NCI-H748 (cell line): ENCODE results near the gene PPP1R27.

Experiments
- DNase-seq: peaks from one replicate; lab custom pipeline; 2025; ENCODE audit not compliant: unreplicated experiment; lab: John Stamatoyannopoulos, UW

PPP1R27 gene

DNA sequence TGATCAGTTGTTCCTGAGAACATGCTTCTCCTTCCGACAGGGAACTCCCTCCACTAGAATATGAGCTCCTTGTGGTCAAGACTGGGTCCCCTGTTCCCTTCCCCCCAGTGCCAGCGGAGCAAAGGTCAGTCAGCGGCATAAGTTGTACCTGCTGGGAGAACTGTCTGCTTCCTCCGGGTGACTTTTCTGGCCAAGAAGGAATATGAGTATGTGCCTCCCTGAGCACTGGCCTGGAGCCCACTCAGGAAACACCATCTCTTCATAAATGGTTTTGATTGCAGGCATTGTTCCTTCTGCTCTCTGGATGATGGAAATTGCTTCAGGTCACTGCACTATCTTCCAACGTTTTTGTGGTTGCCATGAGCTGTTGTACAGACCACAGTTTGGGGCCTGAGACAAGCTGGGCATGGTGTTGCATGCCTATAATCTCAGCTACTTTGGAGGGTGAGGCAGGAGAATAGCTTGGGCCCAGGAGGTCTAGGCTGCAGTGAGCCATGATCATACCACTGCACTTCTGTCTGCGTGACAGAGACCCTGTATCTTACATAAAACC, 28.3 kb upstream of the PPP1R27 start:
- no peak for DNase-seq

DNA sequence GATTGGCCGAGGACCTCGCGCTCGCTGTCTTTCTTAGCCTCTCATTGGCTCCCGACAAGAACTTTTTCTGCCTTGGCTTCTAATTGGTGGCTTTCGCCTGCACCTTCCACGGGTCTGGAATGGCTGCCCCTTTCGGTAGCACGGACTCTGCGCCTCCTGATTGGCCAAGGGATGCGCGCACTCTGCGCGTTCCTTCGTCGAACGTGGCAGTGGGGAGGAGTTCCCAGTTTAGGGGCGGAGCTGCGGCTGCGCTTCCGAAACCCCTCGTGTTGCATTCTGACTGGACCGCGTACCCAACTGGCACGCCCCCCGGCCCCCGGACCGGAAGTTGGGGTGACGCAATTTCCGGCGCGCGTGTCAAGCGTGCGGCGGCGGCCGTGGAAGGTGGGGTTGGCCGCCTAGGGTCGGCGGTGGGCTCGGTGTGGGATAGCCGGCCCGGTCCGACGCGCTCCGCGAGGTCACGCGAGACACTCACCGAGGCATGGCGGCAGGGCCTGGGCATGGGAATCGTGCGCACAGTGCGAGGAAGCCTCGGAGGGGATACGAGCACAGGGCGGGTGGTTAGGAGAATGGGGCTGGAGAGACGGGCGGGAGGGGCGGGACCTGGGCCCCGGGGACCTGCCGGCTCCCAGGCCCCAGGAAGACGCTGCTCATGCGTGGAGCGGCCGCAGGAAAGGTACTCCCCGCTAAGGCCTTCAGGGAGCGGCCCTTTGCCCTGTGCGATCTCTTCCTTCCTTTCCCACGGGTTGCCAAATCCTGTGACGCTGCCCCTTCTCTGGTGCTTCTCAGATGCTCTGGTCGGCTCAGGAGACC, 26.1 kb upstream of the PPP1R27 start:
- peak; percentile 100 for DNase-seq

DNA sequence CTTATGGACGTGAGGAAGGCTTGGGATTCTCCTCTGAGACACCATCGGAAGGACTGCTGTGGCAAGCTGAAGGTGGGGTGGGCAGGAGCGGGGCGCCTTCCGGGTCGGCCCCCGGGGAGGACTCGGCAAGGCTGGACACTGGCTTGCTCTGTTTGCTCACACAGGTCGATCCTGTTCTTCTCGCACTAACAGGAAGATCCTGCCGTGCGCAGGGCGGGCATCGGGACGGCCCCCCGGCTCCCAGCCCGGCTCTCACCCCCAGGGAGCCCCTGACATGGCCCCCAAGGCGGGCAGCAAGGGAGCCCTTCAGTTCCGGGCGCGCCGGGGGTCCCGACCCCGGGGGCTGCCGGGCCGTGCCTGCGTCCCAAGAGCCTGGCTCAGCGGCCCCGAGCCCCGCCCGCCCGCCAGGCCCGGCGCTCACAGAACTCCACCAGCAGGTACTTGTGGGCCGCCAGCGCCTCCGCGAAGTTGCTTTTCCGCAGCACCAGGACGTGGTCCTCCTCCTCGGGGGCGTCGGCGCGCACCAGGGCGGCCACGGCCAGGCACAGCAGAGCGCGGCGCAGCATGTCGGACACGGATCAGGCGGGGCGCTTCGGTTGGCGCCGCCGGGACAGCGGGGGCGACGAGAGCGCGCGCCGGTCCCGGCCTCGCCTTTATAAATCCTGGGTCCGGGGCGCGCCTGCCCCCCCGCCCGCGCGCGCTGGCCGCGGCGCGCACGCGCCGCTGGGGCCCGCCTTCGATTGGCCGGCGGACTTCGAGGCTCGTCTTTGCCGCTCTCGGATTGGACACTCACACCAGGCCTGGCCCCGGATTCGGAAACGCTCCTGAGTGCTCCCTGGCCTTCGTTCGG, 25.3 kb upstream of the PPP1R27 start, which contains the start of gene P4HB:
TSS of gene P4HB (minus strand) at position 630 of the 850 bp plus-strand sequence. CDS start at position 566, 64 bp downstream.
- peak; percentile 59 for DNase-seq

DNA sequence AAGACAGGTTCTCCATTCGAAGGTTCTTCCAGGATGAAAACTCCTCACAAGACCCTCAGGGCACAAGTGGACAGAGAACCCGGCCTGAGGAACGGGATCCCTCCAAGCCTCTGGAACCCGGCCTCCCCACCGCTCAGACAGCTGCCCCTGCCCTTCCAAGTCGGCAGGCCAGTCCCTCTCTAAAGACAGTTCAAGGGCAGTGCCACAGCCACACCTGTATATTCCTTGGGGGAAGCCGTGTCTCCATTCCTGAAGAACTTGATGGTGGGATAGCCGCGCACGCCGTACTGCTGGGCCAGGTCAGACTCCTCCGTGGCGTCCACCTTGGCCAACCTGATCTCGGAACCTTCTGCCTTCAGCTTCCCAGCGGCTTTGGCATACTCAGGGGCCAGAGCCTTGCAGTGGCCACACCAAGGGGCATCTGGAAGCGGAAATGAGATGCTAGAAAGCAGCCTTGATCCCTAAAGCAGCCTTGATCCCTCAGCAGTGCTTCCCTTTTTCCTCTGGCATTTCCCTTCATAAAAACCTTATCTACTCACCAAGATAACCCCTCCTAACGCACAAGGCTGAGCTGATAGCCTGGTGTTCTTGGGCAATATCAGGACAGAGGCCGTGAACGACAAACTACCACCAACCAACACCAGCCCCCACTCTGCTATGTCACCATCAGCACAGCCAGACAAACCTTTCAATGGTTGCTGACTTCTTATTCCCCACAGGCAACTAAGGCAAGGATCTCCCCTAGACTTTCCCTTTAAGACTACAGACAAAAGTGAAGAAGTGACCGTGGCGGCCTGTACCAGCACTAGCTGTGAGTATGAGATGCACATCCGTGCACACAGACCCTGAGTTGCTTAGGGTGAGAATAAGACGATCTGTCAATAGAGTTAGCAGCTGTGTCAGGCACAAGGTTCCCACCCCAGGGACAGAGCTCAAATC, 24.4 kb upstream of the PPP1R27 start:
- no peak for DNase-seq

DNA sequence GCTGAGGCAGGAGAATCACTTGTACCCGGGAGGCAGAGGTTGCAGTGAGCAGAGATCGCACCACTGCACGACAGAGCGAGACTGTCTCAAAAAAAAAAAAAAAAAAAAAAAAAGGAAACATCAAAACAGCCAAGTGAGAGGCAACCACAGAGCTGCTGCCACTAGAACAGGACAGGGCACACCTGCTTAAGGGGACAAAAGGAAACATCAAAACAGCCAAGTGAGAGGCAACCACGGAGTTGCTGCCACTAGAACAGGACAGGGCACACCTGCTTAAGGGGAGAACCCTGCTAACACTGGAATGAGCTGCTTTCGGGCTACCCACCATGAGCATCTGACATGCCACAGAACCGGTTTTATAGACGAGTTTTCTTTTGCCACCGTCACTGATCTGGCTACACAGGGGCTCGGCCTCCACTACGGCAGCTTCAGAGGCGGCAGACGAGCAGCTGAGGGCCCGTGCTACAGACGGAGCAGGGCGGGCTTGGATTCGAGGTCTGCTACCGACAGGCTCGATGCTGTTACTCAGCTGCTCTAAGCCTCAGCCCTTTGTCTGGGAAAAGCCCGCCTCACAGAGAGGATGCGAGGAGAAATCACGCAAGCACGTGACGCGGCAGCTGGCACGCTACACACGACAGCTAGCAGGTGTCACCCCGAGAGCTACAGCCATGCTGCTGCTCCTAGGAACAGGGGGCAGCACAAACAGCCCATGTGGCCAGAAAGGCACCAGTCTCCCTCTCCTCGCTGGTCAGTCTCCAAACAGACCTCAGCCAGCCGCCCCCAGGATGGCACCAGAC, 23.5 kb upstream of the PPP1R27 start:
- no peak for DNase-seq

DNA sequence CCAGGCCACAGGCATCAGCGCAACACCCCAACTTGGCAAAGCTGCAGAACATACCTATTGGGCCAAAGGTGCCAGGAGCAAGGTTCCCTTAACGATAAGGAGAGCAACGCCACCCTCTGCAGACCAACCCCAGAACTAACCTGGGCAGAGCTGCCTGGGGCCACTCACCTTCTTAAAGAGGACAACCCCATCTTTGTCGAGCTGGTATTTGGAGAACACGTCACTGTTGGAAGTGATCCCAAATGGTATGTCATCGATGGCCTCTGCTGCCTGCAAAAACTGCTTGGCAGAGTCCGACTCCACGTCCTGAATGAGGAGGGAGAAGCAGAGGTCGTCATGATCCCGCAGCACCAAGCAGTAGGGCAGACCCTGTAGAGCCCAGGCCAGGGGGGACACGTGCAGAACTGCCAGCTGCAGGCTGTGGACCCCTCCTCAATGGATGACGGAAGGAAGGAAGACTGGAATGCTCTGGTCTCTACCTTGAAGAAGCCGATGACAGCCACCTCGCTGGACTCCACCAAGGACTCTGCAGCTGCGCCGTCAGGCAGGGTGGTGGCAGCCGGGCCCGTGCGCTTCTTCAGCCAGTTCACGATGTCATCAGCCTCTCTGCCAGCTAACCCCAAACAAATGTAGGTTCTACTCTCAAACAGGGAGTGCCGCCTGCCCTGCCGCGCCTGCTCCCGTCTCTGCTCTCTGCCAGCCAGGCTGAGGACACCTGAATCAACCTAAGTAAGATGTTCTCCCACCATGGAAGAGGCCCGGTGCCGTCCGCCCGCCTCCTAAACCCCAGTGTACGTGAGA, 20.3 kb upstream of the PPP1R27 start:
- no peak for DNase-seq

DNA sequence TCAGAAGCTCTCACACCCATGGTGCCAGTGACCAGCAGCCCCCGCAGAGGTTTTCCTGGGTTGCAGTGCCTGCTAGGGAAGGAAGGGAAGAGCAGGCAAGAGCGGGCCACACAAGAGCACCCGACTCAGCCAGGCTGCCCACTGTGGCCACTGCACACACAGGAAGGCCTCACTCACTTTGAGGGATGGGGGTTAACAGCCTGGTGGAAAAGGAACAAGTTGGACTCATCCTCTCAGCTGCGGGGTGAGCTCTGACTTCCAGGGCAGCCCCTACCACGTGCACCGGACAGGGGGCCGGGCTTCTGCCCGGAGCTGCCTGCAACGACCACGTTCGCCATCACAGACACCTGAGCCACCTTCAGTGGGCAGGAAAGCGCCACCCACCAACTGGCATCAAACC, 17.4 kb upstream of the PPP1R27 start:
- DNase-seq = no peak

DNA sequence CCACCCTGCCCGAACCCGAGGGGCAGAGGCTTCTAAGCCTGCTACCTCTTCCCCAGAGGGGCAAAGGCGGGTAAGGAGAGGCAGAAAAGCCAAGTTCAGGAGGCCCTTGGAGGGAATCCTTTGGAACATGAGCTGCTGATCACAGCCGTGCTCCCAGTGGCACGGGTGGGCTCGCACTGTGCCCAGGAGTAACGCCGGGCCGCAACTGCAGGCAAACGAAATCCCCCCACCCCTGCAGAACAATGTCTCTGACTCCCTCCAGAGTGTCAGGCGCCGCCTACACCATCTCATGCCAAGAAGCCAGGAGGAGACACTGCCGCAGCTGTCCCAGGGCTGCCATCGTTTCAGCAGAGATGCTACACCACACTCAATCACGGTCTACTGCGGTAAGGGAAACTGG, 16.6 kb upstream of the PPP1R27 start:
- DNase-seq = no peak

DNA sequence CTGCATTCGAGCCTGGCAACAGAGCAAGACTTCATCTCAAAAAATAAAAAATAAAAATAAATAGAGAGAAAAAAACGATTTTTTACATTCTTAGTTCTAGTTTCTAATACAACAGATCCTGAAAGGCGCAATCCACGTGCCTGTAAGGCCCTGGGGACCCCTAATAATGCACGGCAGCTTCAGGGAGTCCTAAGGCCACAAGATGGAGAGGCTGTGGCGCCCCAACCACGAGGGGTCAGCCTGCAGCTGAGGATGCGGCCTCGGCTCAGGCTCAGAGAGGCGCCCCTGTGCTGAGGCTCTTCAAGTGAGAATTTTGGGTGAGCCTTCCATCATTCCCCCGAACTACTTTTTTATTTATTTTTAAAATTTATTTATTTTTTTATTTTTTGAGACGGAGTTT, 14.6 kb upstream of the PPP1R27 start:
- DNase-seq = no peak

DNA sequence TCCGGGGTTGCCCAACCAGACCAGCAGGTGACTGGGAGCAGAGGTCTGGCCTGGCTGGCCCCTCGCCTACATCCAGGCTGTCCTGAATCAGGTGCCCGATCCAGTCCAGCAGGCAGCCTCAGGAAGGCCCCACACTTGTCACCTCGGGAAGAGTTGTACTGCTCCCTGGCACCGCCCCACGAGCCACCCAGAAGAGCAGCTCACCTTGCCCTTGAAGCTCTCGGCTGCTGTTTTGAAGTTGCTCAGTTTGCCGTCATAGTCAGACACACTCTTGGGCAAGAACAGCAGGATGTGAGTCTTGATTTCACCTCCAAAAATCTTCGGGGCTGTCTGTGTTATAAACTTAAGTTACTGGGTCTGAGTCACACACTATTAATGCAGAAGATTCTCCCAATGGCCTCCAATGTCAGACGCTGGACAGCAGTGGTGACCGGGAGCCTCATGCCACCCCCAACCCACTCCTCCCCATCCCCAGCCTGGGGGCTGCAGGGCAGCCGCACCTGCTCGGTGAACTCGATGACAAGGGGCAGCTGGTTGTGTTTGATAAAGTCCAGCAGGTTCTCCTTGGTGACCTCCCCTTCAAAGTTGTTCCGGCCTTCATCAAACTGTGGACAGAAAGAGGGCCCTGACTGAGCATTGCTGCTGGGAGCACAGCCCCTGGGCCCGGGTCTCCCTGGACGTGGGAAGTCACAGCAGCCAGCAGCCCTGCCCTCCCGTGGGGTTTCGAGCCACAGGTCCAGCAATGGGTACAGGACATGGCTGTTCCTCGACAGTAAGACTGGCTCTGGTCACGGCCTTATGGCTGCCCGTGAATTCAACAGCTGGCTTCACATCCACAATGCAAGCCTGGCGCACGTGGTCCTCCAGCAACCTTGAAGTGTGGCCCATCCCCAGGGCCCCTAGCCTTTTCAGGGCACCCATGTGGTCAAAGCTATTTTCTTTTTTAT, 12.2 kb upstream of the PPP1R27 start:
- no peak for DNase-seq

DNA sequence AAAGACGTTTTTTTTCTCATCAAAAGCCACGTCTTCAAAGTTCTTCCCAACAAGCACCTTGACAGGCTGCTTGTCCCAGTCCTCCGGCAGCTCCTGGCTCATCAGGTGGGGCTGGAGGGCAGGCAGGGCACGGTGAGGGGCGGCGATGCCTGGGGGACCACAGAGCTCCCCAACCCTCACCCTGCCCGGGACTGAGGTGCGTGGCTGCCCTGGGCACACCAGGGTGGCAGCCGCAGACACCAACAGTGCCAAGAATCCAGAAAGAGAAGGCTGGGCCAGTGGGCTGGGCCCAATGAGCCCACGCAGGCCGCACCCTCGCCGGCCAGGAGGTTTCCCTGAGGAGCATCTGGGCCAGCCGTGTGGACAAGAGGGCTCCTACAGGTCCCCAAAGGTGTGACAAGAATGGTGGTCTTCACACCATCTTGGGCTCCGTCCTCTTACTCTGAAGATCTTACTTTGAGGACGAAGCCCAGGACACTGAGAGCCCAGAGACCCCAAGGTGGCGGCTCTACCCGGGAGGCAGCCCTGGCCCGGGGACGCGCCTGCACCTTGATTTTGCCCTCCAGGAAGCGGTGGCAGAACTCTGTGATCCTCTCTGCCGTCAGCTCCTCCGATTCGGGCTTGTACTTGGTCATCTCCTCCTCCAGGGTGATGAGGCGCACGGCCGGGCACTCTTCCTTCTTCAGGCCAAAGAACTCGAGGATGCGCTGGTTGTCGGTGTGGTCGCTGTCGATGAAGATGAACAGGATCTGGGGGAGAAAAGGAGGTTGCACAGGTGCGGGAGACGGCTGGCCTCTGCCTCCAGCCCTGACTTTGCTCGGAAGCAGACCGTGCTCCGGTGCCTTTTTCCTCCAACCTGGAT, 11.3 kb upstream of the PPP1R27 start:
- DNase-seq = no peak

DNA sequence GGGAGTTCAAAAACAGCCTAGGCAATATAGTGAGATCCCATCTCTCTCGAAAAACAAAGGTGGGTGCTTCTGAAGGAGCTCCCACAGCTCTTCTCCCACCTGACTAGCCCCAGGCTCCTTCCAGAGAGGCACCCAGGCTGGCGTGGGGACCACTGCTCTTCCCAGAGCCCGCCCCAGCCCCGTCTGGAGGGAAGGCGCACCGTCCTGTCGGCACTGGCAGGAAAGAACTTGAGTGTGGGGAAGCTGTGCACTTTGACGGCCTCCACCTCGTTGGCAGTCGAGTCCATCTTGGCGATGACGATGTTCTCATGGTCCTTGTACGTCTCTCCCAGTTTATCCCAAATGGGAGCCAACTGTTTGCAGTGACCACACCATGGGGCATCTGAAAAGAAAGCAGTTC, 10.5 kb upstream of the PPP1R27 start:
- no peak for DNase-seq

DNA sequence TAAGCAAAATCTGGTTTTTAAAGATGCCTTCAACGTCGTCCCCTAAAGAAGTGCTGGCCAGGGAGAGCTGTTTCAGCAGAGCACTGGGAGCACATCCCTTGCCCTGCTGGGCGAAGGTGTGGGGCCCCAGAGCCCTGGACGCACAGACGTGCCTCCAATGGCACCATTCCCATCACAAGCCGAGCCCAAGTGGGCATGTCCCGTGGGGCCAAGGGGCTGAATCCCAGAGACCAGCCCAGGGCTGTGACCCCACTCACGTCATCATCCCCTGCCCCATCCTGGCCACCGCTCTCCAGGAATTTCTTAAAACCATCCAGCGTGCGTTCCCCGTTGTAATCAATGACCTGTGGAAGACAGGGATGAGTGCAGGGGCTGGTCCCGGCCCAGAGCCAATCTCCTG, 10.0 kb upstream of the PPP1R27 start:
- DNase-seq = no peak

DNA sequence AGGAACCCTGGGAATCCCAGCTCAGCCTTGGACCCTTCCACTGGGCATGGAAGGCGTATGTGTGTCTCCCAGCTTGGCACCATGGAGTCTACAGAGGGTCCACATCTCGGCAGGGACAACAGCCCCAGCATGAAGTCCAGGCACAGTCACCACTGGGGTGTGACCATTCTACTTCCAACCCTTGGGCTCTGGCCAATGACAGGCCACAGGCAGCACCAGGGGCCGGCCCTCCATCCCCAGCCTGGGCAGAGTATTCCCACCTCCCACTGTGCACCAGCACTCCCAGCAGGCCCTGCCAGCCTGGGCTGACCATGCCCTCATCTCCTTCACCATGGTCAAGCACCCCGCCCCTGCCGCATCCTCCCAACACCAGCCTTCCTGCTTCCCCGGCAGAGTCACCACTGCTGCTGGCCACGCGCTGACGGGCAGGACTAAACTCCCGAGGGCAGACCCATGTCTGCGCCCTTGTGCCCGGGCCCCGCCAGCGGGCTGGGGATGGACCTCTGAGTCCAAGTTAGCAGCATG, 9.5 kb upstream of the PPP1R27 start:
- no peak for DNase-seq

DNA sequence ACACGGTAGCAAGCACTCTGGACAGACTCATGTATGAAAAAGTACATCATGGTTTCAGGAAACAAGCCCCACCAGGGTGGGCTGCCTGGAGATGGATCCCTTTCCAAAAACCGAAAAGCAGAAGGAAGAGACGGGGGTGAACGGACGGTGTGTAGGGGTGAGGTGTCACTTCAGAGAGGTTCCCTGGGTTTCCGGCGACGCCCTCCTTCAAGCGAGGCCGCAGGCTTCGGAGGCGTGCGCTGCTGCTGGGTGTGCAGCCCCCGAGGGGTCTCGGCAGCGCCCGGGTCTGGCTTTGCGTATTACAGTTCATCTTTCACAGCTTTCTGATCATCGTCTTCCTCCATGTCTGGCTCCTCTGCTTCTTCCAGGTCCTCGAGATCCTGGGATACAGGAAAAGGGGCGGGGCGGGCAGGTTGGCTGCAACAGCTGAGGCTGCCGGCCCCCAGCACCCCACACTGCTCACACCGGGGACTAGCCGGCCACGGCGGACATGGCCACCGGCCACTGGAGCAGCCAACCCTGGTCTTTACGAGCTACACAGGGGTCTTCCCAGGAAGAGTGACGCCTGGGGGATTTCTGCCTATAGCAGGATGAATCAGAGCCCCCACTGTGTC, 9.0 kb upstream of the PPP1R27 start:
- no peak for DNase-seq

DNA sequence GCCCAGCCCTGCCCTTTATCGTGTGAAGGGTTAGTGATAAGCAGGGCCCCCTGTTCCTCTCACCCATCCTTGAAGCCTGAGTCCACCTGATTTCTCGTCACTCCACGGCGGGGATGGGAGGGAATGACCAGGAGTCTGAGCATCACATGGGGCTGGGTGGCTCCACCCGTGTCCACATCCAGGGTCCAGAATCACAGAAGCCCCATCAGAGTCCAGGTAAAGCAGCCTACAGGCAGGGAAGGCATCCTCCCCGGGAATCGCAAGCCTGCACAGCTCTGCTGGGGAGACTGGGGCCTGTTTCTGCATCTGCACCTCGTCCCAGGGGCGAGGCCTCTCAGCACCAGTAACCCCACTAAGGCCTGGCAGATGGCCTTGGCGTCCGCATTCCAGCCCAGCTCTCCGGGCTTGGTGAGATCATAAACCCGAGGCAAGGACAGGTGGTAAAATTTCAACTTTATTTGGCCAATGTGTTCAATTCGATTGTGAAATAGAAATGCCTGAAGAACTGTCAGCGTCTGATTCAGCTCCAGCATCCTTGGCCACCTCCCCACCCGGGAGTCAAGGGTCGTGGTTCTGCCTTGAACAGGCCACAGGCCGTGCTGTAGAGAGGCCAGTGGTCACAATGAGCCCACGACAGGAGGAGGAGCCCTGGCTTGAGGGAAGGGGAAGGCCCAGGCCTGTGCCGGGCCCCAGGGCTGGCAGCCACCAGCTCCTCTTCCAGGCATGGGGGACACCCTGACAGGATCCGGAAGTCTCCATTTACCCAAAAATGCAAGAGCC, 8.1 kb upstream of the PPP1R27 start:
- no peak for DNase-seq
